Neuronal stem cell (in vitro differentiated cells): ENCODE data around the gene TSPEAR.

Experiments
- DNase-seq: peaks from one replicate; pipeline ENCODE4 v3.0.0-alpha.2; 2013; ENCODE audit warnings: low spot score
- H2AFZ ChIP-seq: one replicate; pipeline ENCODE4 v1.6.1; 2013; ENCODE audit warnings: mild to moderate bottlenecking, low read length, inconsistent platforms
- H2AK5ac ChIP-seq: 2 replicates; pipeline ENCODE4 v1.6.1; 2013; ENCODE audit warnings: low read depth, mild to moderate bottlenecking, inconsistent platforms, low read length, moderate library complexity, mixed read lengths
- H2BK120ac ChIP-seq: 2 replicates; pipeline ENCODE4 v1.6.1; 2013; ENCODE audit warnings: low read depth, mild to moderate bottlenecking, inconsistent platforms, low read length, moderate library complexity, mixed read lengths
- H2BK12ac ChIP-seq: one replicate; pipeline ENCODE4 v1.6.1; 2013; ENCODE audit warnings: low read length, inconsistent platforms
- H2BK15ac ChIP-seq: 2 replicates; pipeline ENCODE4 v1.6.1; 2013; ENCODE audit warnings: mild to moderate bottlenecking, low read length, inconsistent platforms, mixed read lengths
- H2BK5ac ChIP-seq: one replicate; pipeline ENCODE4 v1.6.1; 2013; ENCODE audit warnings: inconsistent platforms, mild to moderate bottlenecking, low read length, moderate library complexity
- H3K14ac ChIP-seq: one replicate; pipeline ENCODE4 v1.6.1; 2013; ENCODE audit warnings: low read length, inconsistent platforms
- H3K18ac ChIP-seq: 2 replicates; pipeline ENCODE4 v1.6.1; 2013; ENCODE audit warnings: low read length, inconsistent platforms
- H3K23ac ChIP-seq: 2 replicates; pipeline ENCODE4 v1.6.1; 2013; ENCODE audit warnings: low read depth, mild to moderate bottlenecking, mixed read lengths, low read length, inconsistent platforms; ENCODE audit not compliant: poor library complexity
- H3K27ac ChIP-seq: replicated peaks from 3 replicates; pipeline ENCODE4 v1.5.1; 2013; ENCODE audit warnings: low read length, inconsistent platforms
- H3K27me3 ChIP-seq, 3 experiments: 2 replicates each; pipeline ENCODE4 v1.6.1; 2013; ENCODE audit warnings: low read length in 3 of 3, mild to moderate bottlenecking in 2 of 3, inconsistent platforms in 1 of 3, low read depth in 1 of 3, mixed read lengths in 1 of 3, moderate library complexity in 1 of 3; ENCODE audit not compliant: control insufficient read depth in 3 of 3, insufficient read depth in 3 of 3
- H3K36me3 ChIP-seq, 2 donors: replicated peaks in 1 of 2; 2 replicates each; pipeline ENCODE4 v1.6.1; 2013; ENCODE audit warnings: low read length in 2 of 2; ENCODE audit not compliant: control insufficient read depth in 2 of 2, insufficient read depth in 2 of 2
- H3K4ac ChIP-seq: 2 replicates; pipeline ENCODE4 v1.6.1; 2013; ENCODE audit warnings: inconsistent platforms, mild to moderate bottlenecking, low read length, moderate library complexity
- H3K4me1 ChIP-seq, 2 donors: 1 replicate in 1 of 2; 2 replicates in 1 of 2; pipeline ENCODE4 v1.6.1; 2013; ENCODE audit warnings: low read length in 2 of 2, low read depth in 1 of 2; ENCODE audit not compliant: control insufficient read depth in 2 of 2, insufficient read depth in 1 of 2
- H3K4me2 ChIP-seq: one replicate; pipeline ENCODE4 v1.6.1; 2013; ENCODE audit warnings: mild to moderate bottlenecking, low read length, inconsistent platforms; ENCODE audit not compliant: insufficient read depth, poor library complexity, severe bottlenecking
- H3K4me3 ChIP-seq, 2 donors: 2 replicates each; pipeline ENCODE4 v1.5.1; 2013; ENCODE audit warnings: low read length in 2 of 2, mild to moderate bottlenecking in 2 of 2, inconsistent platforms in 1 of 2, moderate library complexity in 1 of 2
- H3K79me1 ChIP-seq: one replicate; pipeline ENCODE4 v1.6.1; 2013; ENCODE audit warnings: low read depth, mild to moderate bottlenecking, inconsistent platforms, low read length, moderate library complexity
- H3K9ac ChIP-seq: one replicate; pipeline ENCODE4 v1.6.1; 2013; ENCODE audit warnings: mild to moderate bottlenecking, low read depth, low read length, inconsistent platforms; ENCODE audit not compliant: poor library complexity
- H3K9me3 ChIP-seq, 2 donors: replicated peaks in 1 of 2; 2 replicates each; pipeline versions ENCODE3 to v1.6.1; 2013; ENCODE audit warnings: low read length in 2 of 2, mild to moderate bottlenecking in 2 of 2, inconsistent platforms in 1 of 2, low read depth in 1 of 2, mixed read lengths in 1 of 2, moderate library complexity in 1 of 2; ENCODE audit not compliant: control insufficient read depth in 2 of 2, insufficient read depth in 1 of 2
- H4K8ac ChIP-seq: one replicate; pipeline ENCODE4 v1.6.1; 2013; ENCODE audit warnings: low read depth, mild to moderate bottlenecking, inconsistent platforms, low read length, moderate library complexity
- H4K91ac ChIP-seq: one replicate; pipeline ENCODE4 v1.6.1; 2013; ENCODE audit warnings: low read length, low read depth, mild to moderate bottlenecking, inconsistent platforms; ENCODE audit not compliant: poor library complexity
- WGBS, 2 donors: extraction: QIAGEN DNeasy Blood & Tissue Kit; methylation state at CpG; one replicate each; pipeline ENCODE4 v1.1.7; 2013; ENCODE audit warnings: missing lambda C conversion rate in 2 of 2, mixed read lengths in 1 of 2; ENCODE audit not compliant: insufficient read length in 2 of 2, insufficient replicate concordance in 1 of 2; ENCODE audit errors: extremely low coverage in 2 of 2; 5-methylcytosine and 5-hydroxymethylcytosine counted together

TSPEAR gene

GRCh38 chr21:44619886-44620285 is 91.5 kb downstream of the TSPEAR start:
- H3K4me3 ChIP-seq: no peak overlapping the region
- H2BK5ac ChIP-seq: no peak overlapping the region
- no peak overlapping the region for H3K27ac ChIP-seq
- WGBS, 2 donors: no CpG with 5 or more reads among the region's 6 CpGs
- H2BK15ac ChIP-seq: no peak overlapping the region
- no peak overlapping the region for H4K8ac ChIP-seq
- H3K4me1 ChIP-seq: no peaks in the 10 kb centered on the region
- no peak for DNase-seq
- no peak overlapping the region for H3K9ac ChIP-seq
- no peak overlapping the region for H2AFZ ChIP-seq
- no peak overlapping the region for H2BK12ac ChIP-seq
- no peak overlapping the region for H3K18ac ChIP-seq
- H3K79me1 ChIP-seq: no peaks in the 10 kb centered on the region
- H3K9me3 ChIP-seq: peaks cover 8 to 9% of the 10 kb centered on the region in 2 donors
- H3K23ac ChIP-seq: no peak overlapping the region
- H2AK5ac ChIP-seq: no peak overlapping the region
- no peak overlapping the region for H4K91ac ChIP-seq
- no peaks in the 10 kb centered on the region for H3K27me3 ChIP-seq
- no peak overlapping the region for H3K14ac ChIP-seq
- H3K36me3 ChIP-seq: no peaks in the 10 kb centered on the region
- H3K4me2 ChIP-seq: no peak overlapping the region
- no peak overlapping the region for H3K4ac ChIP-seq
- no peak overlapping the region for H2BK120ac ChIP-seq

- H3K4me2 ChIP-seq: no peak overlapping the region
- no peaks in the 10 kb centered on the region for H3K27me3 ChIP-seq
- no peak overlapping the region for H2AFZ ChIP-seq
- H3K27ac ChIP-seq: no peak overlapping the region
- no peak overlapping the region for H4K91ac ChIP-seq
- H3K9ac ChIP-seq: no peak overlapping the region
- no peak overlapping the region for H3K4ac ChIP-seq
- DNase-seq: no peak
- H3K9me3 ChIP-seq: peaks cover 5% of the 10 kb centered on the region in 2 donors
- H2BK12ac ChIP-seq: no peak overlapping the region
- no peak overlapping the region for H2BK15ac ChIP-seq
- no peak overlapping the region for H3K23ac ChIP-seq
- H2BK5ac ChIP-seq: no peak overlapping the region
- no peaks in the 10 kb centered on the region for H3K36me3 ChIP-seq
- H4K8ac ChIP-seq: no peak overlapping the region
- no peaks in the 10 kb centered on the region for H3K79me1 ChIP-seq
- H2BK120ac ChIP-seq: no peak overlapping the region
- no peak overlapping the region for H3K18ac ChIP-seq
- H3K4me1 ChIP-seq: no peaks in the 10 kb centered on the region
- no peak overlapping the region for H2AK5ac ChIP-seq
- no CpG with 5 or more reads among the region's 3 CpGs for WGBS, 2 donors
- H3K4me3 ChIP-seq: no peak overlapping the region
- H3K14ac ChIP-seq: no peak overlapping the region
Measured at GRCh38 chr21:44618909-44619308, 92.5 kb downstream of the TSPEAR start.

GRCh38 chr21:44618504-44618903 is 92.9 kb downstream of the TSPEAR start:
- Histone ChIP-seq H2AFZ (no peak overlapping the region), H2BK120ac (no peak overlapping the region), H3K36me3 (no peaks in the 10 kb centered on the region), H2BK5ac (no peak overlapping the region), H3K14ac (no peak overlapping the region), H3K23ac (no peak overlapping the region), H3K9ac (no peak overlapping the region), H3K4ac (no peak overlapping the region), H2BK15ac (no peak overlapping the region), H3K79me1 (no peaks in the 10 kb centered on the region), H3K4me2 (no peak overlapping the region), H3K4me1 (no peaks in the 10 kb centered on the region), H3K4me3 (no peak overlapping the region), H3K9me3 (peaks cover 5% of the 10 kb centered on the region in 2 donors), H3K18ac (no peak overlapping the region), H3K27me3 (no peaks in the 10 kb centered on the region), H4K8ac (no peak overlapping the region), H3K27ac (no peak overlapping the region), H4K91ac (no peak overlapping the region), H2BK12ac (no peak overlapping the region), H2AK5ac (no peak overlapping the region)
- no CpG with 5 or more reads among the region's 4 CpGs for WGBS, 2 donors
- no peak for DNase-seq

GRCh38 chr21:44617071-44617501 is 94.3 kb downstream of the TSPEAR start:
- Histone ChIP-seq H3K18ac (peak overlapping the region; percentile 78), H3K23ac (no peak overlapping the region), H3K14ac (no peak overlapping the region), H3K27me3 (no peaks in the 10 kb centered on the region), H2BK5ac (peak overlapping the region; percentile 26), H3K9me3 (peaks cover 2 to 5% of the 10 kb centered on the region in 2 donors), H3K4me1 (no peaks in the 10 kb centered on the region), H3K9ac (no peak overlapping the region), H3K4me3 (no peak overlapping the region), H2AFZ (no peak overlapping the region), H4K8ac (no peak overlapping the region), H2BK15ac (no peak overlapping the region), H4K91ac (no peak overlapping the region), H3K4ac (no peak overlapping the region), H2BK120ac (no peak overlapping the region), H3K36me3 (no peaks in the 10 kb centered on the region), H3K4me2 (no peak overlapping the region), H3K27ac (no peak overlapping the region), H2BK12ac (peak overlapping the region; percentile 60), H2AK5ac (peak overlapping the region; percentile 41), H3K79me1 (no peaks in the 10 kb centered on the region)
- DNase-seq: no peak
- no CpG with 5 or more reads among the region's 8 CpGs for WGBS, 2 donors
